ENCODE results near the gene TIFAB. TPM values are rescaled to one million over a fixed set of nuclear protein-coding genes. Genes with fewer than 3 reads are reported as not detected.

Gene TIFAB
- total RNA-seq, 1 donor from 2014 or later: not detected

GRCh38 chr5:135448071-135448739, 3.9 kb downstream of the TIFAB start:
- no peak overlapping the region for H3K27ac ChIP-seq
- TF ChIP-seq POLR2A (IDR thresholded peaks at IDR 0.05) (no peak), POLR2AphosphoS5 (IDR thresholded peaks at IDR 0.05; ENCODE audit: insufficient read depth in 1 of 2, low read depth in 1 of 2) (no peak), CTCF (IDR thresholded peaks at IDR 0.05) (no peak)
- intact Hi-C loops (cut with DNase I): no loop called here
- no peaks in the 10 kb centered on the region for H3K9me3 ChIP-seq
- no peaks in the 10 kb centered on the region for H3K36me3 ChIP-seq
- no peak overlapping the region for H3K4me3 ChIP-seq
- no peak for DNase-seq (ENCODE audit: extremely low spot score in 2 of 2)
- H3K4me1 ChIP-seq: no peaks in the 10 kb centered on the region
- H3K27me3 ChIP-seq: no peaks in the 10 kb centered on the region

- intact Hi-C loops (cut with DNase I): no loop called here
- Histone ChIP-seq H3K36me3 (no peaks in the 10 kb centered on the region), H3K27me3 (no peaks in the 10 kb centered on the region), H3K27ac (no peak within 1 kb of the TSS), H3K4me3 (no peak within 1 kb of the TSS), H3K4me1 (no peaks in the 10 kb centered on the region), H3K9me3 (no peaks in the 10 kb centered on the region)
- TF ChIP-seq POLR2AphosphoS5 (IDR thresholded peaks at IDR 0.05; ENCODE audit: insufficient read depth in 1 of 2, low read depth in 1 of 2) (no peak), POLR2A (IDR thresholded peaks at IDR 0.05) (no peak), CTCF (IDR thresholded peaks at IDR 0.05) (no peak)
- no peak for DNase-seq (ENCODE audit: extremely low spot score in 2 of 2)
Measured at GRCh38 chr5:135447298-135447929, 4.7 kb downstream of the TIFAB start, which contains the start of gene DCANP1. DCANP1 (minus strand) TSS chr5:135447348; CDS start chr5:135447108, 240 bp downstream.

- DNase-seq (ENCODE audit: extremely low spot score in 2 of 2): no peak
- no peak overlapping the region for H3K4me3 ChIP-seq
- H3K27me3 ChIP-seq: no peaks in the 10 kb centered on the region
- TF ChIP-seq CTCF (IDR thresholded peaks at IDR 0.05) (no peak), POLR2A (IDR thresholded peaks at IDR 0.05) (no peak), POLR2AphosphoS5 (IDR thresholded peaks at IDR 0.05; ENCODE audit: insufficient read depth in 1 of 2, low read depth in 1 of 2) (no peak)
- H3K9me3 ChIP-seq: no peaks in the 10 kb centered on the region
- no peaks in the 10 kb centered on the region for H3K4me1 ChIP-seq
- intact Hi-C loops (cut with DNase I): no loop called here
- H3K36me3 ChIP-seq: no peaks in the 10 kb centered on the region
- H3K27ac ChIP-seq: no peak overlapping the region
Measured at GRCh38 chr5:135446615-135447014, 5.5 kb downstream of the TIFAB start.

- H3K4me3 ChIP-seq: no peak overlapping the region
- H3K27ac ChIP-seq: no peak overlapping the region
- H3K9me3 ChIP-seq: no peaks in the 10 kb centered on the region
- no peak for TF ChIP-seq CTCF (IDR thresholded peaks at IDR 0.05)
- TF ChIP-seq POLR2A (IDR thresholded peaks at IDR 0.05): no peak
- no peak for TF ChIP-seq POLR2AphosphoS5 (IDR thresholded peaks at IDR 0.05; ENCODE audit: insufficient read depth in 1 of 2, low read depth in 1 of 2)
- no peaks in the 10 kb centered on the region for H3K4me1 ChIP-seq
- DNase-seq (ENCODE audit: extremely low spot score in 2 of 2): no peak
- H3K27me3 ChIP-seq: no peaks in the 10 kb centered on the region
- no peaks in the 10 kb centered on the region for H3K36me3 ChIP-seq
- intact Hi-C loops (cut with DNase I): no loop called here
Measured at GRCh38 chr5:135446206-135446605, 5.9 kb downstream of the TIFAB start.
